Kidney capillary endothelial cell (primary cell): ENCODE measurements around the gene VSIG10L.
A peak's percentile ranks its signal among the peaks of the same experiment; 100 is the strongest.

Experiments used
- DNase-seq: peaks from one replicate; pipeline ENCODE4 v3.0.0-alpha.2; 2018; ENCODE audit warnings: low spot score

Gene VSIG10L

DNA sequence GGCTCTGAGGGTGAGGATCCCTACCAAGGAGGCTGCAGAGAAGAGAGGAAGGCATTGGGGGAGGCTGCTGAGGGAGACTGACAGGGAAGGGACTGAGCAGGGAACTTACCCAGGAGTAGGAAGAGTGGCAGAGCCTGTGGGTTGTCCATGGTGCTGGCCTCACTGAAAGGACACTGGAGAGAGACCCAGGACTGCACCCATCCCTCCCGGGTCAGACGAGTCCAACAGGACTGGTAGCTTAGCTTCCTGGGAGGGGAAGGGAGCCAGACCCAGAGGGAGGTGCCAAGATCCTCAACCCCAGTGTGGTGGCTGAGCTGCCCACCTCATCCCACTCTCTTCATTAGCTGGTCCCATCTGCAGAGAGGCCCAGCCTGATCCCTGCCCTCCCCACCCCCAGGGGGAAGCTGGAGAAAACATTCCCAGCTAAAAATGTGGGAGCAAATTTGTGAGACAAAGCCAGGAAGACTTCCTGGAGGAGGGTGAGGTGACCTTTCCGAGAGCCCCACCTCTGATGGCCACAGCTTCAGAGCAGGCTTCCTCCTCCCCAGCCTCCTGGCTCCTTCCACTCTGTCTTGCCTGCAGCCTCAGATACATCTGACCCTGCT, at the start of gene VSIG10L:
Gene VSIG10L, minus strand, starts transcription at position 164 of the 605 bp plus-strand sequence. Its CDS starts 15 bp downstream, at position 149.
- DNase-seq, result no peak

DNA sequence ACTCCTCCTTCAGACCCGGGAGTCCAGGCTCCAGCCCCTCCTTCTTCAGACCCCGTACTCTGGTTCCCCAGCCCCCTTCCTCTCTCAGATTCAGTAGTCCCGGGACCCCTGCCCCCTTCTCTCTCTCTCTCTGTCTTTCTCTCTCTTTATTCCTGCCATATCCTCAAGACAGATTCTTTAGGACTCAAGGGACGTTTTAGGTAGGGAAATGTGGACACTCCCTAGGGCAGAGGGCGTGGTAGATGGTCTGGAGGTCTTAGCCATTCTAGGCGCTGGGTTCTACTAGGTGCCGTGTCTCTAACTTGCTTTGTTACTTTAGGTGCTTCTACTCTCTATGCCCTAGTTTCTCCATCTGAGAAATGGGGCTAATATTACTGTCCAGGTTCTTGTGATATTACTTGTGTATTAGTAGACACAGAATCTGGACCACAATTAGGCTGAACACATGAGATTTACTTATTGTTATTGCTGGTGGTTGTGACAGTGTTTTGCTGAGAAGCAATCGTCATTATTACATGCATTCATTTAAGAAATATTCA, 49.2 kb upstream of the VSIG10L start:
- DNase-seq, result no peak

DNA sequence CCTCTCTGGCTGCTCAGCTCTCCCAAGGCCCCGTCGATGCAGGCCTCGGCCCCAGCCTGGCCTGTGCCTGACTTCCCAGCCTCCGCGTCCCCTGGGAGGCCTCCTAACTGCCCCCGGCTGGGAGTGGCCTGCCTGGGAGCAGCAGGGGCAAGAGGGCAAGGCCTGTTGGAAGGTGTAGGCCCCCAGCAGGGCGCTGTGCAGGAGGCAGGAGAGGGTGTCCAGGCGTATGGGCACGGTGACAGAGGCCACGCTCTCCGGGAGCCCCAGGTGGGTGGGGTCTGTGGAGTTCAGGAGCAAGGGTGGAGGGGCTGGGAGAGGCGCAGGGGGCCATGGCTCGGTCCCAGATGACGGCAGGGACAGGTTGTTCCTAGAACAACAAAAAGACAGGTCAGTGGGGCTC, 47.2 kb upstream of the VSIG10L start:
- DNase-seq, result no peak

DNA sequence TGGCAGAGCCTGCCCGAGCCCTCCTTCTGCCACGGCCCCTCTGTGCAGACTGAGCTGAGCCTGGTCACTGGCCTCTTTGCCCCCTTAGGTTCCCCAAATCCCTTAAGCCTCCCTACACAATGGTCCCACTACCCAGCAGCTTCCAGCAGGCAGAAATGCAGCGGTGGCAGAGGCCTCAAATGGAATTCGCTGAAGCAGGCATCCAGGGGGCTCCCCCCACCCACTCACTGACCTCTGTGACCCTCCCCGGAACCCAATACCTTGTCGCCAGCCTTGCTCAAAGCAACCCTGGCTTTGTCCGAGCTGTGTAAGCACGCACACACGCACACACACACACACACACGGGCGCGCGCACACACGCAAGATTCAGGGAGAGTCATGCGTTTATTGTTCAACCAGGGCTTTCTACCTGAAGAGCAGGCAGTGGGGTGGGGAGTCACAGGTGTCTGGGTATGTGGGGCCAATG, 46.0 kb upstream of the VSIG10L start, which contains the start of gene LIM2:
Gene LIM2, minus strand, starts transcription at position 51 of the 466 bp plus-strand sequence. CDS start 531 bp downstream, outside the sequence.
- no peak for DNase-seq

DNA sequence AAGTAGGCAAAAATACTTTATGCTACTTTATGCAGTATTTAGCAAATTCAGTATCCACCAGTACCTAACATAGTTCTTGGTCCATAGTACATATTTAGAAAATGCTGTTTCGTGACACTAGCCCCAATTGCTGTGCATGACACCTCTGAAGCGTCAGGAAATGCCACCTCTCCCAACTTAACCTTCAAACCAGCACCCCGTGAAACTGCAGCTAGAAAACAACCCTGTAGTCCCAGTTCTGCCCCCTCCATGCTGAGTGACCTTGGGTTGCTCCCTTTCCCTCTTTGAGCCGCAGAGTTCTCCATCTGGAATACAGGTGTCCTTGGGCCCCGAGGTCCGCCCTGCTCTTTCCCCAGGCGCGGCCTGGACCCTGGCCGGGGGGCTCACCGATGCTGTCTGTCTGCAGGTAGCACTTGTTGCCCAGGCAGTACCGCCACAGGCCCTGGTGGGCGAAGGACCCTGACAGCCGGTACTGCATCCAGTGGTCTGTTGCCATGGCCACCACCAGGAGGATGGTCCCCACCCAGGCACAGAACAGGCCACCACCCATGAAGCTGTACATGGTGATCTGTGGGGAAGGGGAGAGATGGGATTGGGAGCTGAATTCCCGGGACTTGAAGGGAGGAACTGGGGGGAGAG, 45.1 kb upstream of the VSIG10L start:
- DNase-seq, result no peak

DNA sequence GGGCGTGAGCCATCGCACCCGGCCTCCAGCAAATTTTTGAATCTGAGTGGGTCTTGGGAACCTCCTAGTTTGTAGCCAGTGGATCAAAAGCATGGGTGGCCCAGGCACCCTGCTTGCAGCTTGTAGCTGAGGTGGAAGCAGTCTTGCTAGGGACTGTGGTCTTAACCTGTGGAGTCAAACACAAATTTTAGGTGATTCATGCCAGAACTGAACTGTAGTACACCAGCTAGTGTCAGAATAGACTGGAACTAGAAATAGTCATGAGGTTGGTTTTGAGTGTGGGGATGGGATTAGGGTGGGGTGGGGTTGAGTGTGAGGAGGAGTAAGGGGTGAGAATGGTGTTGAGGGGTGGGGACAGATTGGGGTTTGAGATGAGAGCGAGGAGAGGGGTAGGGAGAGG, 40.1 kb upstream of the VSIG10L start:
- no peak for DNase-seq

DNA sequence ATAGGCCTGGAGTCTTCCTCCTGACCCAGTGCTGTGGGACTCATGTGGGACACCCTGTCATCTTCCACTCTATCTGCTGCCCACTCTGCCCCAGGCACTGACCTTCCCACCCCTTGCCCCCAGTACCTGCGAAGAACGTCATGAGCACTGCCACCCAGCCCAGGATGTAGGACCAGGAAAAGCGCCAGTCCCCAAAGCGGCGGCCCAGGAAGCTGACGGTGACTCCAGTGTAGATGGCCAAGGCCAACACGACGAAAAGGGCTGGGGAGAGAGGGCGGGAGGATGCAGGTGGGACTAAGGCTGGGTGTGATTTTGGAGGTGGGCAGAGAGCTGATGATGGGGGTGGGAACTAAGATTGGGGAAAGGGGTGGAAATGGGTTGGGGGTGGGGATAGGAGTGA, 38.4 kb upstream of the VSIG10L start:
- no peak for DNase-seq

DNA sequence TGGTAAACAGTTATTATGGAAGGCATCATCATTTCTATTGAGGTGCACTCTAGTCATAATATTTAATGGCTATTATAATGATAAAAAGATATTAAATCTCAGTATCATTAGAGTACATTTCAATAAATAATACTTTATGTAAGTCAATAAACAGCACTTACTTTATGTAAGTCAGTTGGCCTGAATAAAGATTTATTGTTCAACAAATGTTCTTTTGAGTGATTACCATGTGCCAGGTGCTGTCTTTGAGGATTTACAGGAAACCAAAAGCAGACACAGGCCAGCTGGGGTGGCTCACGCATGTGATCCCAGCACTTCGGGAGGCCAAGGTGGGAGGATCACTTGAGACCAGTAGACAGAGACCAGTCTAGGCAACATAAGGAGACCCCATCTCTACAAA, 35.5 kb upstream of the VSIG10L start:
- DNase-seq, result no peak

DNA sequence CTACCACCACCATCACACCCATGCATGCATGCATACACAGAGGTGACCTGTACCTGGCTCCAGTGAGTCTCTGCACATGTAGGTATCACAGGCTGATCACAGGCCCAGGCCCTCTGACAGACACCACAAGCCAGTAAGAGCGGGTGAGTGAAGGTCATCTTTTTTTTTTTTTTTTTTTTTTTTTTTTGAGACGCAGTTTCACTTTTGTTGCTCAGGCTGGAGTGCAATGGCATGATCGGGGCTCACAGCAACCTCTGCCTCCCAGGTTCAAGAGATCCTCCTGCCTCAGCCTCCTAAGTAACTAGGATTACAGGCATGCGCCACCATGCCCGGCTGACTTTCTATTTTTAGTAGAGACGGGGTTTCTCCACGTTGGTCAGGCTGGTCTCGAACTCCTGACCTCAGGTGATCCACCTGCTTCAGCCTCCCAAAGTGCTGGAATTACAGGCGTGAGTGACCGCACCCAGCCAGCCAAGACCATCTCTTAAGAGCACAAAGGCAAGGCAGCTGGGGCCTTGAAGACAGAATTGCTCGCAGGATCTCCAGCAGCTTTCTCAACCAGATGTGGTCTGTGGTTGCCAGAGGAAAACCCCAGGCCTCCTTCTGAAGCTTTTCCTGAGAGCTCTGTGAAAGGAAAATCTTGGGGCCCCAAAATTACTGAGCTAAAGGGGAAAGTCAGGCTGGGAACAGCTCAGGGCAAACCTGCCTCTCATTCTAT, 33.7 kb upstream of the VSIG10L start:
- no peak for DNase-seq

DNA sequence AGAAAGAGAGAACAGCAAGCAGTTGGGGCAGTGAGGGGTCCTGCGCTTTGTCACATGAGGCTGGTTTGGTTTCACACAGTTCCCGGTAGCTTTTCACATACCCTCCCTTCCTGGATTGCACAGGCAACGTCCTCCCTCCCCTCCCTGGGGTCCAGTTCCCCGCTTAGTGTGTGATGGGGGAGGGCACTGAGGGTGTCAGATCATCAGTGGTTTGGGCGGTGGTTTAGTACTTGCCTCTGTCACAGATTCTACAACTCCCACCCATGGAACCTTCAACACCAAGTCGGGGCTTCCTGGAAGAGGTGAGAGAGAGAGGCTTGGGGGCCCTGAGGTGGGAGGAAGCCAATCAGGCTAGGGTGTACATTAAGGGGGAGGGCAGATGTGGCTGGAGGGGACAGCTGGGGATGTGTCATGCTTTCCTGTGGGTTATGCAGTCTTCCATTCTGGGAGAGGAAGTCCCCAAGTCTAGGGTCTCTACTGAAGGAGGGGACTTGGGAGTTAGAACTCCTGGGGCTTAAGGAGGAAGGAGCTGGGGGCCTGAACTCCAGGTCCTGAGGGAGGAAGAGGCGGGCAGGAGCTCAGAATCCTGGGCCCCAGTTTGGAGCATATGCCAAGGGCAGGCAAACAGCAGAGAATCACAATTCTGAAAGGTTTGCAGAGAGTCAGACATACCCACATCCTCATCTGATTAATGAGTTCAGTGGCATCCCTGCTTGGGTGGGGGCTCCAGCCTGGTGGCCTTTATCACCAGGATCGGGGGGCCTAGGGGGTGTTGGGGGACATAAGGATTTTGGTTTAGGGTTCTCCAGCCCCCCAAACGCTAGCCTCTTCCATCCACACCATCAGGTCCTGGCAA, 30.9 kb upstream of the VSIG10L start, which contains the start of gene NKG7:
Gene NKG7, minus strand, starts transcription at position 6 of the 856 bp plus-strand sequence. CDS start 119 bp downstream, outside the sequence.
- DNase-seq, result no peak

DNA sequence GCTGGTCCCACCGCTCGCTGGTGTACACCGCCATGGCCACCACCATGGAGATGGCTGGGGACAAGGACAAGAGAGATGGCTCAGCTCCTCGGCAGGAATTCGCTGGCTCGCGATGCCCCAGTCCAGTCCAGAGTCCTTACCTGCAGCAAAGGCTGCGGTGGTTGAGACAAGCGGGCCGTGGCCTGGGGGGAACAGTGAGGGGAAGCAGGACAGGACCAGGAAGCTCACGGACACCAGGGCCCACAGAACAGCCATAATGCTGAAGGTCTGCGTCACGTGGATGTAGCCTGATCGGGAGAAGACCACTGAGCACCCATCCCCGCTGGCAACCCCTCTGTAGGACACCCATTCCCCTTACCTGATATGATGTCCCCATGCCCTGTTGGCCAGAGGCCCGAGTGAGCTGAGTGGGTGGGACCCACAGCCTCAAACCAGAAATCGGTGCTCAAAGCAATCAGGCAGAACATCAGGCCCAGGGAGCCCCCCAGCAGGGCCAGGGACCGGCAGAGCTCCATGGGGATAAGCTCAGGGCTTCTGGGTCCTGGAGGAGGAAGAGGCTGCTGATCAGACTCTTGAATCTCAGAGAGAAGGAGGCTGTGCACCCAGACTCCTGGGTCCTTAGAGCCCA, 30.2 kb upstream of the VSIG10L start:
- no peak for DNase-seq

DNA sequence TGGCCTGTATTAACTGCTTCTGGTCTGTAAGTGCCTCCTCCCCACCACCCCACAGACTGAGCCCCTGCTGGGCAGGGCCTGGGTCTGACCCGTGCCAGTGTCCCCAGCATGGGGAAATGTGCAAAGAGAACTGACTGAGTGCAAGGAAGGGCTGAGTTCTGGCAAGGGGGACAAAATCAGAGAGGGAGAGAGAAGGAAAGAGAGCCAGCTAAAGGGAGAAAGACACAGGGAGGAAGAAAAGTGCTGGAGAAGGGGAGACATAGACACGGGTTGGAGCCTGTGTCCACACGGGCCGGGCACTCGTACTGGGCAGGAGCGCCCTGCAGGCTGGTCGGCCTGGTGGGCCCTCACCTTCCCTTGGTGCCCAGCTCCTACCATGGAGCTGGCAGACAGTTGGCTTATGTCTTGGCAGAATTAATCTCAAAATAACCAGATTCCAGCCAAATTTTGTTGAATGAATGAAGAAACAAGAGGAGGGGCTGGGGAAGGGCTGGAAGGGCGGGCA, 29.3 kb upstream of the VSIG10L start:
- DNase-seq, result no peak

DNA sequence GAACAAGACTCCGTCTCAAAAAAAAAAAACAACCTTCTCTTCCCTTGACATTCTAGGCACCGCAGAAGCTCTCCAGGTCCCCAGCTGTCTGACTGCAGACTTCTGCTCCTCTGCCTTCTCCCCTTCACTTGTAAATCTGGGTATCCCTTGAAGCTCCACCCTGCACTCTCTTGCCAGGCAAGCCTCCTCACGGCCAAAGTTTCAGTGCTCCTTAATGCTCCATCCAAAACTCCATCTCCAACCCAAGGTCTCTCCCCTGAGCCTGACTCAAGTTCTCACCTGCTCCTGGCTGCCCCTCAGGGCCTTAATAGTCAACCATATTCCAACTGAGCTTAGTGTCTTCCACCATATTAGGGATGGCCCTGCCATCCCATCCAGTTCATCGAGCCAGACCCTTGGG, 28.3 kb upstream of the VSIG10L start:
- DNase-seq, result no peak

DNA sequence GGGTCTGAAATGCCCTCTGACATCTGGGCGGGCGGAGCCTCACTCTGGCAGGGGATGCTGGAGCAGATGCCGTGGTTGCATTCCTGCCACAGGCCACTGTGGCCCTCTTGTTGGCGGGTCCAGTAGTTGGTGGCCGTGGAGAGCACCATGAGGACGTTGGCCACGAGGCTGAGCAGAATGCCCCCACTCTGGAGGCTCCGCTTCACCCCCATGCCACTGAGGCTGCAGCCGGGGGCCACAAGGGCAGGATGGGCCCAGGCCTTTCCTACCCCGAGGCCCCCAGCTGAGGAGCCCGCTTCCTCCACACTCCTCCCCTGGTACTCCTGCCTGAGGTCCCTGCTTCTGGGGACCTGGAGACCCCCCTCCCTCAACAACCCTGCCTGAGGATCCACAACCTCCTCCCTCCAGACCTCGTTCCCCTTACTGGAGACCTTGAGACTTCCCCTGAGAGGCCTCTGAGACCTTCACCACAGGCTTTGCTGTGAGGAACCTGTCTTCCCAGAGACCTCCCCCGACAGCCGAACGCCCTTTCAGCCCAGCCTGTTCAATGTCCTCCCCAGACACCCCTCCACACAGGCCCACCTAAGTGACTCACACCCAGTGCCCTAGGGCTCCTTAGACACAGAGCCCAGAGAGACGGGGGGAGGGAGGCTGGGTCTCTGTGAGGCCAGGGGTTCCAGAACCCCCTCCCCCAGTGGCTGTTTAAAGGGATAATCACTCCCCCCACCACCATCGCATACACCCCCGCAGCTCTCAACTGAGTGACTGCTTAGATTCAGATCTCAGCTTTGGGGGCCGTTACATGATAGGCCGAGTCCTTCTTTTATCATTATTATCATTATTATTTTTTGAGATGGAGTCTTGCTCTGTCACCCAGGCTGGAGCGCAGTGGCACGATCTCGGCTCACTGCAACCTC, 26.7 kb upstream of the VSIG10L start, which contains the start of gene CLDND2:
Gene CLDND2, minus strand, starts transcription at position 638 of the 917 bp plus-strand sequence. Its CDS starts 426 bp downstream, at position 212.
- no peak for DNase-seq

DNA sequence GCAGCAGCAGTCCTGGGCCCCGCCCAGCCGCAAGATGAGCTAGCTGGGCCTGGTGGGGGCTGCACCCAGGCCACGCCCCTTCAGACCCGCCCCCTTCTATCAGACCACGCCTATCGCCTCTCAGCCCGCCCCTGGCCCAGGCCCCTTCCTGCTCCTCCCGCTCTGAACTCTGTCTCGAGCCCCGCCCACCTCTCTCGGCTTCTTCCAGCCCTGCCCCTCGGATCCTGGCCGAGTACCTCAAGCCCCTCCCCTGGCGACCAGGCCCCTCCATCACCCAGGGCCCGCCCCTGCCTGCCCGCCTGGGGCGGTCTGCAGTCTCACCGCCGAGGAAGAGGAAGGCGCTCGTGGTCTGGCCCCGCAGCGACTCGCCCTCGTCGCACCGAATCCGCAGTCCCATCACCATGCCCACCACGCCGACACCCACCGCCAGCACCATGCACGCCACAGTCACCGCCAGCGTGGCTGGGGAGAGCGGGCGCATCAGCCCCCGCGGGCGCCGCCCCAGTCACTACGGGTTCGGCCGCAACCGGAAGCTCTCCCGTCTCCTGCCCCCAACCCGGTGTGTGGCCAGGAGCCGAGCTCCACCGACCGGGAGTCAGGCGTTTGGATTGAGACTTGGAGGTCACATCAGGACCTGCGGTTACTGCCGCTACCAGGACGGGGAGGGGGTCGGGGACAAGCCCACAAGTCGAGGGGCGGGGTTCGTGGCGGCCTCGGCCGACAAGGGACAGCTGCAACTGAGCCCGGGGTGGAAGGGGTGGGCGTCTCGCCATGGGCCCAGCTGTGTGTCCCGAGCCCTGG, 25.8 kb upstream of the VSIG10L start:
- DNase-seq, result peak; percentile 97

DNA sequence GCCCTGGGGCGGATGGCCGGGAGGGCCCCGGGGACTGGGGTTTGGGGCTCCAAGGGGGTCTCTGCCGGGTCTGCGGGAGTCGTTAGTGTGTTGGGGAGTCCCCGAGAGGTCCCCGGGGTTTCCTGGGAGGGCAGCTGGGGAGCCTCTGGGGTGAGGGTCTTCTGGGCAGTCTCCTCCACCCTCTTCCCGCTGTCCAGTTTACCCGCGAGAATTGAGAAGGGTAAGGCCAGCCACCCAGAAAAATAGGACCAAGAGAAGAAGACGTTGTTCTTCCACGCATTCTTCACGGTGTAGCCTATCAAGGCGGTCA, 25.3 kb upstream of the VSIG10L start:
- DNase-seq, result no peak

DNA sequence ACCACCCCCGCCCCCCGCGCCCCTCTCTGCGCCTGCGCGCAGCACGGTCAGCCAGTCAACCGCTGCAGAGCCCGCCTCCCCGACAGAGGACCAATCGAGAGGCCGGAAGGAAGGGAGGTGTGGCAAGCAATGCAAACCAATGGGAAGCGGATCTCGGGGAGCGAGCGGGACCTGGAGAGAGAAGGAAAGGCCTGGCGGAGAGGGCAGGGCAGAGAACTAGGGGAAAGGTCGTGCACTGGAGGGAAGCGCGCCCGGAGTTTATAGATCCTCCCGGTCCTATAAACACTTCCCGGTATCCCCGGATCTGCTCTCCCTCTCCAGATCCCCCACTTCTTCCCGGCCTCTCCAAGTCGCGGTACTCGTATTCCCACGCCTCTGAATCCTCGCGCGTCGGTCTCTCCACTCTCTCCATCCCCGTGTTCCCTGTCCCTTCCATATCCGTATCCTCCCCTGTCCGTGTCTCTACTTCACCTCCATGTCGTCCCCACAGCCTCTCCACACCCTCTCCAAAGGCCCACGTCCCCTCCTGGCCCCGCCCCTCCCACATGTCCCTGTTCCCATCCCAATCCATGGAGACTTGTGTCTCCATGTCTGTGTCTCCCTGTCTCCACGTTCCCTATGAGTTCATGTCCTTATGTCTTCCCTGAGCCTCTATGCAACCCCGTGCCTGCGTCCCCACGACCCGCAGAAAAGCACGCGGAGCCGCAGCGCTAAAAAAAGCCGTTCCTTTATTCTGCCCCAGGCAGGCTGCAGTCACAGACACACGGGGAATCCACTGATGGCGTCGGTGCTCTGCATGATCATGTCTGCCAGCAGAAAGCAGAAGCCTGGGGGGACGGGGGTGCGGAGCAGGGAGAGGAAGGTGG, 24.7 kb upstream of the VSIG10L start:
- DNase-seq, result peak; percentile 96

DNA sequence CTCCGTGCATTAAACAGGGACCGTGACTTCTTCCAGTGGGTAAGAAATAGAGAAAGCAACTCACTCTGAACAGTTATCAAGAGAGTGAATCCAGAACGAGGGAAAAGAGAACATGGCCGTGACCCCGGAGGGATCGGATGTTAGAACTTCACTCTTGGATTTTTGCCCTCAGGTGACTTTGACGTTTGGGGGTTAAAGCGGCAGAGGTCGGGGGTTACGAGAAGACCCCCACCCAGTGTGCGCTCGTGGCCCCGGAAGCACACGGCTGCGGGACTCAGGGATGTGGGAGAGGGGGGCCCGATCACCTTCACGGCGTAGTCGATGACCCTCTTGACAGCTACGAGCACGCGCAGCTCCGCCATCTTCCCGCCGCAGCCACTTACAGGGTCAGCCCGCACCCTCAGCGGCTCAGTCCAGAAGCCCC, 24.0 kb upstream of the VSIG10L start, which contains the start of gene ETFB:
Gene ETFB, minus strand, starts transcription at position 424 of the 424 bp plus-strand sequence. Its CDS starts 62 bp downstream, at position 362.
- DNase-seq, result no peak
